IMR-90 (cell line): ENCODE measurements around the gene CACNA2D3. TPM values are rescaled to one million over a fixed set of nuclear protein-coding genes. Genes with fewer than 3 reads are reported as not detected.

Experiments
- ATAC-seq: fragments of 200-7000 bp; cut with Tn5 transposase; 2 replicates; pipeline ENCODE4 v1.9.1; 2020; ENCODE audit warnings: low read depth, mild to moderate bottlenecking, moderate library complexity
- BruUV-seq: library from RNA; stranded (reverse); fragments of 400-500 nt; replicated peaks from 2 replicates; lab custom pipeline; 2021; lab: Mats Ljungman, UMichigan
- CTCF ChIA-PET: fragments of 300-600 bp; formaldehyde crosslinking; extraction: SDS; loops from one replicate; lab custom pipeline; 2021; ENCODE audit warnings: antibody characterized with exemption; lab: Yijun Ruan, JAX
- POLR2A ChIA-PET: fragments of 300-600 bp; sonication (Branson Sonifier 250); formaldehyde crosslinking; loops from one replicate; lab custom pipeline; 2022; ENCODE audit warnings: antibody characterized with exemption; ENCODE audit not compliant: unreplicated experiment; lab: Charles Lee
- DNase-seq: peaks from one replicate; pipeline ENCODE4 v3.0.0; 2013
- H2AFZ ChIP-seq: replicated peaks from 2 replicates; pipeline ENCODE3; 2013; ENCODE audit warnings: low read length, mild to moderate bottlenecking; ENCODE audit not compliant: poor library complexity
- H2AK5ac ChIP-seq: 2 replicates; pipeline ENCODE4 v1.6.1; 2013; ENCODE audit warnings: low read depth, low read length, inconsistent platforms
- H2AK9ac ChIP-seq: replicated peaks from 2 replicates; pipeline ENCODE3; 2013; ENCODE audit warnings: mild to moderate bottlenecking, low read depth, low read length, moderate library complexity; ENCODE audit not compliant: poor library complexity
- H2BK120ac ChIP-seq: 2 replicates; pipeline ENCODE4 v1.6.1; 2013; ENCODE audit warnings: low read depth, low read length, inconsistent platforms
- H2BK15ac ChIP-seq: 3 replicates; pipeline ENCODE4 v1.6.1; 2013; ENCODE audit warnings: low read depth, low read length, inconsistent platforms
- H2BK20ac ChIP-seq: 2 replicates; pipeline ENCODE4 v1.6.1; 2013; ENCODE audit warnings: low read depth, mild to moderate bottlenecking, inconsistent platforms, low read length, moderate library complexity
- H2BK5ac ChIP-seq: 2 replicates; pipeline ENCODE4 v1.6.1; 2013; ENCODE audit warnings: mild to moderate bottlenecking, low read depth, low read length, inconsistent platforms; ENCODE audit not compliant: poor library complexity, severe bottlenecking
- H3K14ac ChIP-seq: replicated peaks from 2 replicates; pipeline ENCODE4 v1.6.1; 2013; ENCODE audit warnings: low read depth, low read length, inconsistent platforms
- H3K18ac ChIP-seq: 2 replicates; pipeline ENCODE4 v1.6.1; 2013; ENCODE audit warnings: low read depth, low read length, control low read depth
- H3K23ac ChIP-seq: 2 replicates; pipeline ENCODE4 v1.6.1; 2013; ENCODE audit warnings: low read depth, low read length, inconsistent platforms
- H3K27ac ChIP-seq: 2 replicates; pipeline ENCODE4 v1.5.1; 2013; ENCODE audit warnings: mild to moderate bottlenecking, control low read depth, low read length; ENCODE audit not compliant: insufficient read depth
- H3K27me3 ChIP-seq: 2 replicates; pipeline ENCODE4 v1.6.1; 2013; ENCODE audit warnings: low read length; ENCODE audit not compliant: control insufficient read depth, insufficient read depth
- H3K36me3 ChIP-seq: 2 replicates; pipeline ENCODE4 v1.6.1; 2013; ENCODE audit warnings: low read length, mixed read lengths; ENCODE audit not compliant: control insufficient read depth, insufficient read depth
- H3K4ac ChIP-seq: 2 replicates; pipeline ENCODE4 v1.6.1; 2013; ENCODE audit warnings: low read depth, low read length, inconsistent platforms
- H3K4me1 ChIP-seq: 2 replicates; pipeline ENCODE4 v1.6.1; 2013; ENCODE audit warnings: low read length, mixed read lengths; ENCODE audit not compliant: control insufficient read depth, insufficient read depth
- H3K4me2 ChIP-seq: 2 replicates; pipeline ENCODE4 v1.6.1; 2013; ENCODE audit warnings: low read depth, mild to moderate bottlenecking, control low read depth, low read length, moderate library complexity
- H3K4me3 ChIP-seq: 2 replicates; pipeline ENCODE4 v1.5.1; 2013; ENCODE audit warnings: low read depth, mild to moderate bottlenecking, control low read depth, low read length, moderate library complexity; ENCODE audit not compliant: insufficient read depth
- H3K56ac ChIP-seq: 2 replicates; pipeline ENCODE4 v1.6.1; 2013; ENCODE audit warnings: low read length, inconsistent platforms; ENCODE audit not compliant: insufficient read depth; ENCODE audit errors: extremely low read depth
- H3K79me1 ChIP-seq, 2 experiments: 2 replicates each; pipeline ENCODE4 v1.6.1; 2013; ENCODE audit warnings: low read length in 2 of 2, inconsistent platforms in 1 of 2, low read depth in 1 of 2
- H3K9ac ChIP-seq: 2 replicates; pipeline ENCODE4 v1.6.1; 2013; ENCODE audit warnings: low read depth, low read length, control low read depth
- H3K9me1 ChIP-seq: 2 replicates; pipeline ENCODE4 v1.6.1; 2013; ENCODE audit warnings: low read length, inconsistent platforms; ENCODE audit not compliant: insufficient read depth
- H3K9me3 ChIP-seq: 2 replicates; pipeline ENCODE4 v1.6.1; 2013; ENCODE audit warnings: low read length; ENCODE audit not compliant: control insufficient read depth, insufficient read depth
- H4K20me1 ChIP-seq: 2 replicates; pipeline ENCODE4 v1.6.1; 2013; ENCODE audit warnings: low read length, inconsistent platforms; ENCODE audit not compliant: insufficient read depth
- H4K5ac ChIP-seq: 2 replicates; pipeline ENCODE4 v1.6.1; 2013; ENCODE audit warnings: mild to moderate bottlenecking, low read depth, low read length, control low read depth
- H4K8ac ChIP-seq, 2 experiments: 2 replicates each; pipeline ENCODE4 v1.6.1; 2013; ENCODE audit warnings: low read depth in 2 of 2, low read length in 2 of 2, control low read depth in 1 of 2, inconsistent platforms in 1 of 2
- H4K91ac ChIP-seq: 2 replicates; pipeline ENCODE4 v1.6.1; 2013; ENCODE audit warnings: low read depth, low read length, inconsistent platforms; ENCODE audit not compliant: insufficient read depth
- BHLHE40 ChIP-seq: fragments of 150-350 bp; IDR thresholded peaks from 2 replicates; pipeline ENCODE4 v1.6.1; 2016; ENCODE audit warnings: mild to moderate bottlenecking, low read depth, low read length
- CHD1 ChIP-seq: IDR thresholded peaks from 2 replicates; pipeline ENCODE4 v1.6.1; 2012; ENCODE audit warnings: low read depth, low read length, improper control_type of control experiment
- CTCF ChIP-seq: conservative IDR thresholded peaks from 2 replicates; pipeline ENCODE4 v1.5.1; 2012; ENCODE audit warnings: mild to moderate bottlenecking, low read depth, low read length, improper control_type of control experiment
- FOS ChIP-seq: fragments of 150-350 bp; IDR thresholded peaks from 2 replicates; pipeline ENCODE4 v1.6.1; 2016; ENCODE audit warnings: low read depth, low read length
- MAFK ChIP-seq: IDR thresholded peaks from 2 replicates; pipeline ENCODE4 v1.6.1; 2012; ENCODE audit warnings: low read depth, low read length, improper control_type of control experiment
- MAZ ChIP-seq: IDR thresholded peaks from 2 replicates; pipeline ENCODE4 v1.6.1; 2012; ENCODE audit warnings: low read depth, mild to moderate bottlenecking, low read length, improper control_type of control experiment, moderate library complexity, borderline replicate concordance
- MXI1 ChIP-seq: IDR thresholded peaks from 2 replicates; pipeline ENCODE4 v1.6.1; 2012; ENCODE audit warnings: low read depth, mild to moderate bottlenecking, low read length, moderate library complexity, borderline replicate concordance
- NFE2L2 ChIP-seq: fragments of 150-350 bp; IDR thresholded peaks from 2 replicates; pipeline ENCODE4 v1.6.1; 2016; ENCODE audit warnings: low read depth, mild to moderate bottlenecking, low read length
- RAD21 ChIP-seq: IDR thresholded peaks from 2 replicates; pipeline ENCODE4 v1.6.1; 2012; ENCODE audit warnings: low read length, improper control_type of control experiment
- RFX5 ChIP-seq: IDR thresholded peaks from 2 replicates; pipeline ENCODE4 v1.8.0; 2012; ENCODE audit warnings: low read depth, mild to moderate bottlenecking, low read length, moderate library complexity
- WGBS, 2 experiments: methylation state at CpG; one replicate each; pipeline versions ENCODE4 v1.1.5 to v1.1.7; 2013; ENCODE audit warnings: missing lambda C conversion rate in 2 of 2; ENCODE audit not compliant: insufficient read length in 1 of 2; ENCODE audit errors: extremely low coverage in 2 of 2; 5-methylcytosine and 5-hydroxymethylcytosine counted together
- dilution Hi-C: fragments of 300-500 bp; cut with HindIII; formaldehyde crosslinking; loops from one replicate; pipeline ENCODE4 v1.14.3; 2018; ENCODE audit warnings: low sequenced_read_pairs; ENCODE audit not compliant: unreplicated experiment
- in situ Hi-C: fragments of 300-500 bp; cut with MboI; formaldehyde crosslinking; loops from 3 replicates; pipeline ENCODE4 v1.14.3; 2019; ENCODE audit warnings: low sequenced_read_pairs, inconsistent platforms, mixed read lengths
- intact Hi-C: fragments of 100-400 bp; cut with micrococcal nuclease; formaldehyde crosslinking; loops from 2 replicates; pipeline ENCODE4 v1.10.0; 2022
- polyA plus RNA-seq, 3 experiments: library from polyadenylated mRNA; depleted of rRNA; stranded (reverse); fragments of >200 nt; gene quantifications; 2 replicates each; pipeline ENCODE4 v1.2.3, GENCODE V29; 2012; ENCODE audit warnings: low replicate concordance in 1 of 3
- total RNA-seq: library from RNA; depleted of rRNA; stranded (reverse); fragments of >200 nt; gene quantifications from 2 replicates; pipeline ENCODE4 v1.2.3, GENCODE V29; 2012

CACNA2D3 gene
- total and polyA plus RNA-seq, 2 of the 4 experiments (the other 2 are of a cell fraction), result 0.36 to 0.41 TPM

- Histone ChIP-seq H2BK20ac (no peak overlapping the region), H2BK120ac (no peak overlapping the region), H2BK5ac (no peak overlapping the region), H3K4me1 (no peaks in the 10 kb centered on the region), H3K4me2 (no peak overlapping the region), H3K23ac (no peak overlapping the region), H3K27me3 (no peaks in the 10 kb centered on the region), H3K14ac (no peak overlapping the region), H4K5ac (no peak overlapping the region), H2AFZ (no peak overlapping the region), H3K9me3 (peaks cover 23% of the 10 kb centered on the region), H2BK15ac (no peak overlapping the region), H3K9me1 (no peaks in the 10 kb centered on the region), H3K36me3 (no peaks in the 10 kb centered on the region), H3K56ac (no peak overlapping the region), H3K18ac (no peak overlapping the region), H4K8ac (no peak overlapping the region), H4K20me1 (no peaks in the 10 kb centered on the region), H2AK9ac (no peak overlapping the region), H3K27ac (no peak overlapping the region), H3K79me1 (no peaks in the 10 kb centered on the region), H3K9ac (no peak overlapping the region), H2AK5ac (no peak overlapping the region), H3K4ac (no peak overlapping the region), H4K91ac (no peak overlapping the region), H3K4me3 (no peak overlapping the region)
- no TSS peak for BruUV-seq
- intact Hi-C loops (no loop called here), dilution Hi-C loops (no loop called here), in situ Hi-C loops (no loop called here)
- POLR2A ChIA-PET, result no interaction called here
- TF ChIP-seq CTCF (no peak), MAFK (no peak), FOS (no peak), BHLHE40 (no peak), RAD21 (no peak), MXI1 (no peak), NFE2L2 (no peak), MAZ (no peak), RFX5 (no peak), CHD1 (no peak)
- DNase-seq (no peak), ATAC-seq (no peak)
- WGBS, 2 experiments, result no CpG with 5 or more reads among the region's 5 CpGs
- CTCF ChIA-PET, result no interaction called here
Measured at GRCh38 chr3:54178376-54178775, 56.0 kb downstream of the CACNA2D3 start.
